SK-N-SH treated with all-trans-retinoic acid at 6 μM for 48 hours (cell line): ENCODE results near the gene S100B.

Experiments
- POU6F1 ChIP-seq: fragments of 250-450 bp; sonication (Bioruptor Pico); IDR thresholded peaks from 2 replicates; pipeline ENCODE4 v1.8.0; 2021; ENCODE audit warnings: low read depth, mild to moderate bottlenecking, moderate library complexity, borderline replicate concordance
- SNAI2 ChIP-seq: fragments of 250-450 bp; sonication (Bioruptor Pico); IDR thresholded peaks from 2 replicates; pipeline ENCODE4 v1.5.0; 2020; ENCODE audit warnings: mild to moderate bottlenecking, moderate library complexity

- TF ChIP-seq POU6F1 (no peak), SNAI2 (CRISPR knock-in tag) (no peak)
These were observed 55.2 kb downstream of the S100B start for GRCh38 chr21:46549650-46550049.
